UCSD-AML1 (cell line): Measurements from ENCODE around the gene MOCS2.

Experiments used
- DNase-seq: peaks from one replicate; lab custom pipeline; 2025; ENCODE audit not compliant: unreplicated experiment; lab: John Stamatoyannopoulos, UW

The MOCS2 gene

GRCh38 chr5:53095217-53095616, 14.3 kb downstream of the MOCS2 start:
- DNase-seq: no peak

GRCh38 chr5:53092242-53092641, 17.3 kb downstream of the MOCS2 start:
- no peak for DNase-seq

GRCh38 chr5:53091289-53091688, 18.3 kb downstream of the MOCS2 start:
- DNase-seq: no peak

- no peak for DNase-seq
These were observed 19.3 kb downstream of the MOCS2 start for GRCh38 chr5:53090229-53090628.

- no peak for DNase-seq
These were observed 20.0 kb downstream of the MOCS2 start for GRCh38 chr5:53089481-53089991.

GRCh38 chr5:53087621-53088121, 21.9 kb downstream of the MOCS2 start:
- no peak for DNase-seq

- no peak for DNase-seq
These were observed 22.4 kb downstream of the MOCS2 start for GRCh38 chr5:53087171-53087570.

GRCh38 chr5:53084546-53085255, 24.9 kb downstream of the MOCS2 start:
- no peak for DNase-seq

GRCh38 chr5:53083927-53084326, 25.6 kb downstream of the MOCS2 start:
- DNase-seq: no peak

- DNase-seq: no peak
These were observed 29.3 kb downstream of the MOCS2 start for GRCh38 chr5:53080271-53080670.

- DNase-seq: no peak
These were observed 33.5 kb downstream of the MOCS2 start for GRCh38 chr5:53076014-53076583.

- no peak for DNase-seq
These were observed 36.2 kb downstream of the MOCS2 start for GRCh38 chr5:53073348-53073747.

- DNase-seq: no peak
These were observed 37.8 kb downstream of the MOCS2 start for GRCh38 chr5:53071738-53072137.

GRCh38 chr5:53071298-53071697, 38.3 kb downstream of the MOCS2 start:
- no peak for DNase-seq

- no peak for DNase-seq
These were observed 39.9 kb downstream of the MOCS2 start for GRCh38 chr5:53069626-53070025.

GRCh38 chr5:53068291-53068836, 41.2 kb downstream of the MOCS2 start:
- no peak for DNase-seq

GRCh38 chr5:53067641-53068040, 41.9 kb downstream of the MOCS2 start:
- DNase-seq: no peak

- no peak for DNase-seq
These were observed 43.5 kb downstream of the MOCS2 start for GRCh38 chr5:53066088-53066487.

GRCh38 chr5:53063791-53064190, 45.8 kb downstream of the MOCS2 start:
- no peak for DNase-seq

- DNase-seq: no peak
These were observed 46.4 kb downstream of the MOCS2 start for GRCh38 chr5:53063176-53063575.

- DNase-seq: no peak
These were observed 50.3 kb downstream of the MOCS2 start for GRCh38 chr5:53059281-53059680.

- DNase-seq: no peak
These were observed 54.2 kb downstream of the MOCS2 start for GRCh38 chr5:53055365-53055764.
